ENCODE measurements around the gene KANSL2.
"Not testable (repeated sequence)": the region's sequence is repeated elsewhere in the genome, so short reads cannot be mapped to it uniquely, and the experiment has no call there.

KANSL2 gene

DNA sequence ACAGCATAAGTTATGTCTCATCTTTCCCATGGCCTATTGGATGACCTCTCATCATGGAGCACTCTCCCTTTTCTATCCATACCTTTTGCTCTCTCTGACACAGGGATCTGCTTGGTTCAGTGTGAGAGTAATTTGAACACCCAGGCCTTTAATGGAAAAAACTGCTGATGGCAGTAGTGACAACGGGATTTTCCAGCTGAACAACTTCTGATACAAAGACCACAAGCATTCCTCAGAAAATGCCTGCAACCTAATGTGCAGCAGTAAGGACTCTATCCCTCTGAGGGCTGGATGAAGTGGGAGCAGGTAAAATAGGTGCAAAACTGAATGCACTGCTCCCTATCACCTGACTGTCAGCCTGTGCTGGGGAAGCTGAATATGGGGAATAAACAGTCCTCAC lies 51.0 kb downstream of the KANSL2 start:
- TF ChIP-seq, protein P1, sequence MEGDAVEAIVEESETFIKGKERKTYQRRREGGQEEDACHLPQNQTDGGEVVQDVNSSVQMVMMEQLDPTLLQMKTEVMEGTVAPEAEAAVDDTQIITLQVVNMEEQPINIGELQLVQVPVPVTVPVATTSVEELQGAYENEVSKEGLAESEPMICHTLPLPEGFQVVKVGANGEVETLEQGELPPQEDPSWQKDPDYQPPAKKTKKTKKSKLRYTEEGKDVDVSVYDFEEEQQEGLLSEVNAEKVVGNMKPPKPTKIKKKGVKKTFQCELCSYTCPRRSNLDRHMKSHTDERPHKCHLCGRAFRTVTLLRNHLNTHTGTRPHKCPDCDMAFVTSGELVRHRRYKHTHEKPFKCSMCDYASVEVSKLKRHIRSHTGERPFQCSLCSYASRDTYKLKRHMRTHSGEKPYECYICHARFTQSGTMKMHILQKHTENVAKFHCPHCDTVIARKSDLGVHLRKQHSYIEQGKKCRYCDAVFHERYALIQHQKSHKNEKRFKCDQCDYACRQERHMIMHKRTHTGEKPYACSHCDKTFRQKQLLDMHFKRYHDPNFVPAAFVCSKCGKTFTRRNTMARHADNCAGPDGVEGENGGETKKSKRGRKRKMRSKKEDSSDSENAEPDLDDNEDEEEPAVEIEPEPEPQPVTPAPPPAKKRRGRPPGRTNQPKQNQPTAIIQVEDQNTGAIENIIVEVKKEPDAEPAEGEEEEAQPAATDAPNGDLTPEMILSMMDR (IDR thresholded peaks at IDR 0.05; ENCODE audit: borderline replicate concordance, control extremely low read depth, extremely low read depth, insufficient read depth, missing control alignments) = no peak
- in situ Hi-C loops (cut with MboI; ENCODE audit: low sequenced_read_pairs, unreplicated experiment) = no loop called here
- no peak for DNase-seq (ENCODE audit: low spot score)

DNA sequence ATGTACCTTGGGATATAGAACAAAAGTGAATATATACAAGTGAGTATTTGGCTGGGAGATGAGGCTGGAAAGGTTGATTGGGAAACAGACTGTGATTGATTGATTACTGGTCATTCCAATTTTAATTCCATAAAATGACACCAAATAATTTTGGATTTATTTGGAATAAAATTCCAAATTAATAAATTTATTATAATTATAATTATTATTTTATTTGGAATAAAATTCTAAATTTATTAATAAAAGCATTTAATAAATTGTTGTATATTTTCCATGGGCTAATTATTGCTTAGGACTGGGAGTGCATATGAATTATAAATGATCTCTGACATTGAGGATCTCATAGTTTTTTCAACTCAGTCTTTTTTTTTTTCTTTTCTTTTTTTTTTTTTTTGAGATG lies 51.7 kb downstream of the KANSL2 start:
- no peak for DNase-seq (ENCODE audit: low spot score)
- in situ Hi-C loops (cut with MboI; ENCODE audit: low sequenced_read_pairs, unreplicated experiment) = no loop called here
- TF ChIP-seq, protein P1 (IDR thresholded peaks at IDR 0.05; ENCODE audit: borderline replicate concordance, control extremely low read depth, extremely low read depth, insufficient read depth, missing control alignments) = no peak

DNA sequence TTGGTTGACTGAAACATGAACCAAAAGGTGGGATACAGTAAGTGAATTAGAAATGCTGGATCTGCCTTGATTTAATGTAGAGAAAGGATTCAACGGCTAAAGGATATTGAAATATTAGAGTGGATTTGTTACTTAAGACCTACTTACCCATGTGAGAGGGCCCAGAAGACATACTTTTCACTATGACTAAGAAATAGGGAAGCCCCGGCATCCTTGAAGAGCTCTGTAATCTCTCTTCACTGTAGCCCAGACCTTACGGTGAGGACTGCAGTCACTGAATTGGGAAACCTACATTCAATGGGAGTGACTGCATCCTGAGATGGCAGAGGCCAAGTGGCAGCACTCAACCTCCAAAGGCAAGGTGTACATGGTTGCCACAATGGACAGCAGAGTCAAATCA lies 52.5 kb downstream of the KANSL2 start:
- no peak for DNase-seq (ENCODE audit: low spot score)
- in situ Hi-C loops (cut with MboI; ENCODE audit: low sequenced_read_pairs, unreplicated experiment) = no loop called here
- TF ChIP-seq, protein P1 (IDR thresholded peaks at IDR 0.05; ENCODE audit: borderline replicate concordance, control extremely low read depth, extremely low read depth, insufficient read depth, missing control alignments) = no peak

DNA sequence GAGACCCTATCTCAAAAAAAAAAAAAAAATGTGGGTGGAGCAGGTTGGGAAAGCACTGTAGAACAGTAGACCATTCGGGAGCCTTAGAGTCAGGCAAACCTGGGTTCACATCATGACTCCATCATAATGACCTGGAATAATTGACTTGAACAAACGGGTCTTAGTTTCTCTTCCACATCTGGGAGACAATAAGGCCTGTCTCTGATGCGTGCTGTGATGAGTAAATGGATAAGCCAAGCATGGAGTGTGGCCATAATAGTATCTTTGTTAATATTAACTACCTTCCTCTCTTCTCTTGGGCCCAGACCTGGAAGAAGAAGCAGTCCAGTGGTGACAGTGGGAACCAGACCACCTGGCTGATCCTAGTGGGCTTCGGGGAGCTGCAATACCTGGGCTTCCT lies 54.5 kb downstream of the KANSL2 start:
- no peak for DNase-seq (ENCODE audit: low spot score)
- TF ChIP-seq, protein P1 (IDR thresholded peaks at IDR 0.05; ENCODE audit: borderline replicate concordance, control extremely low read depth, extremely low read depth, insufficient read depth, missing control alignments) = no peak
- in situ Hi-C loops (cut with MboI; ENCODE audit: low sequenced_read_pairs, unreplicated experiment) = no loop called here

DNA sequence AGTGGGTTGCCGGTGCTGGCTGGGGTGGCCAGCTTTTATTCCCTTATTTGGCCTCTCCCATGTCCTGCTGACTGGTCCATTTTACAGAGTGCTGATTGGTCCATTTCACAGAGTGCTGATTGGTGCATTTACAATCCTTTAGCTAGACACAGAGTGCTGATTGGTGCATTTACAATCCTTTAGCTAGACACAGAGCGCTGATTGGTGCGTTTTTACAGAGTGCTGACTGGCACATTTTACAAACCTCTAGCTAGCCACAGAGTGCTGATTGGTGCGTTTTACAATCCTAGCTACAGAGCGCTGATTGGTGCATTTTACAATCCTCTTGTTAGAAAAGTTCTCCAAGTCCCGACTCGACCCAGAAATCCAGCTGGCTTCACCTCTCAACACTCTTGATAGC lies 59.0 kb downstream of the KANSL2 start:
- in situ Hi-C loops (cut with MboI; ENCODE audit: low sequenced_read_pairs, unreplicated experiment); DNase-seq (ENCODE audit: low spot score): not testable (repeated sequence)

DNA sequence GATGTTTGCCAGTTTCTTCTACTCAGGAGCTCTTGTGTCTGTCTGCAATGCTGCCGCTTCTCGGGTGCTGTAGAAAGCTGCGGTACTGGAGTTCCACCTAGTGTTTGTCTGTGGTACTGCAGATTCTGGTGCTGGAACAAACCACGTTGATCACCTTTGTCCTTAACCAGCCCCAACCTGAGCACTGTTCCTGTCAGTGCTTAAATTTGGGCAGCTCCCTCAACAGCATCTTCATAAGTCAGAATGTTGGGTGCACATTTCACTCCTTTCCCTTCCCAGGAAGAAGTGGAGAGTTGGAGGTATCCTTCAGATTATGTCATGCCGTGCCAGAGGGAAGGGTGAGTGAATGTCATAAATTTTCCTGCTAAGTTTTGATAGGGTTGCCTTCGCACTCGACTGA lies 63.5 kb downstream of the KANSL2 start:
- TF ChIP-seq, protein P1 (IDR thresholded peaks at IDR 0.05; ENCODE audit: borderline replicate concordance, control extremely low read depth, extremely low read depth, insufficient read depth, missing control alignments) = peak; percentile 87
- in situ Hi-C loops (cut with MboI; ENCODE audit: low sequenced_read_pairs, unreplicated experiment) = loop anchor here (5.0 kb wide), 1 partner anchor 76 kb away; no protein-coding TSS in a partner anchor
- DNase-seq (ENCODE audit: low spot score) = peak; percentile 73

DNA sequence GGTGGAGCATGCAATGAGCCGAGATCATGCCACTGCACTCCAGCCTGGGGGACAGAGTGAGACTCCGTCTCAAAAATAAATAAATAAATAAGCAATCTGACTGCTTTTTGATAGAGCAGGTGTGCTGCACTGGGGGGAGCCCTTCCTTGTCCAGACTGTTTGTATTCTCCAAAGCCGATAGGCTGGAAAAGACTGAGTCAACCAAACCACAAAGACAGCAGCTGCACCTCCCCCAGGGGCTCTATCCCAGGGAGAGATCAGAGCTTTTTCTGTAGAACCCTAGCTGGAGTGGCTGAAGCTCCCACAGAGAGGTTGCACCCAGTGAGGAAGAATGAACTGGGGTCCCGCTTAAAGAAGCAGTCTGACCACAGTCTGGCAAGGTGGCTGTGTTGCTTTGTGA lies 66.4 kb downstream of the KANSL2 start:
- TF ChIP-seq, protein P1 (IDR thresholded peaks at IDR 0.05; ENCODE audit: borderline replicate concordance, control extremely low read depth, extremely low read depth, insufficient read depth, missing control alignments) = no peak
- in situ Hi-C loops (cut with MboI; ENCODE audit: low sequenced_read_pairs, unreplicated experiment) = loop anchor here (5.0 kb wide), 1 partner anchor 73 kb away; no protein-coding TSS in a partner anchor
- no peak for DNase-seq (ENCODE audit: low spot score)

All from GM13976 (cell line).